NCI-H1417 treated with DMSO at 0.1 percent for 48 hours (cell line): ENCODE measurements around the gene JUND.

Source experiments
- DNase-seq: peaks from one replicate; lab custom pipeline; 2025; lab: John Stamatoyannopoulos, UW

The JUND gene

DNA sequence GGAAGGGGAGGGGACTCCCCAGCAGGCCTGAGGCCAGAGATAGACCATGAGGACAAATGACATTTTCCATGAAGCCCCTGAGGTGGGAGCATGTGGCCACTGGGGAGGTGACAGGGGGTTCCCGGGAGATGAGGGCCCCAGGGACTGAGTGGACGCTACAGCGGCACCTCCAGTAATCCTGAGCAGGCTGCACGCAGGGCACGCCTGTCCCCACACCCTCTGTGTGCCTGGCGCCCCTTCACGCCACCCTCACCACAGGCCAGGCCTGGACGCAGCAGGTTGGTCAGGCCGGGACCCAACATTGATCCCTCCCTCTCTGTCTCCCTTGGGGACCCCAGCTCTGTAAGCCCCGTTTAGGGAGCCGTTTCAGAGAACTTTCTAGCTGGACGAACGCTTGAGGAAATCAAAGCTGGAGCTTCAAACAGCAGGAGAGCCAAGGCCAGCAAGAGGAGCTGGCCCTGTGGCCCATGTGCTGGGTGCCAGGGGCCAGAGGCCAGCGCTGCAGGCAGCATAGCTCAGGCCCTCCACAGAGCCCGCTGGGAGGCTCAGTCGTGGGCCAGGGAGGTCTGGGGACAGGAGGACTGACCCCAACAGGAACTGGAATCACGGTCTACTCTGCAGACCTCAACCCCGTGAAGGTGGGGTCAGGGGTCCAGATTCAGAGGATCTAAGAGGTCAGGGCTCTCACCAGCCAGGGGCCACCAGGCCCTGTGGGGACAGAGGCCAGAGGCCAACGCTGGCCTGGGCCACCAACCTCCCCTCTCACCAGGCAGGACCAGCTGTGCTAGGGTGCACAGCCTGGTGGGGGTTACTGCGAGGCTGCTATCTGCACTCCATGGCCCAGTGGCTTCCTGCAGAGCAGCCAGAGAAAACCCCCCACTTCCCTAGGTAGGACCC, 26.9 kb upstream of the JUND start:
- DNase-seq: no peak

DNA sequence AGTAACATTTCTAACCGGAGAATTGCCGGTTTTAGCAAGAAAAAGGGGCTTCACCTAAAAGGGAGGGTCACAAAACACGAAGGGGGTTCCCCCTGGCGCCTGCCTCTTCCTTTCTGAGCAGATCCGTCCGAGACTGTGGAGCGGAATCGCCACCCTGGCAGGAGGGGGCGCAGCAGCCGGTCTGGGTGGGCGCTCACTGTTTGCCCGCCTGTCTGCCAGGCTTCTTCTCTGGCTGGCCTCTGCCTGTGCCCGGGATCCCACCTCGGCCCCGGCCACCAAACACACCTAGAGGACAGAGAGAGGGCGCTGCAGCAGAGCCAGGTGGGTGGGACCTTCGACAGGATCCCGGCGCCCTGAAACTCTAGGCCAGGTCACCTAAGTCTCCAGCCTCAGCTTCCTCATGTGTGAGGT, 25.9 kb upstream of the JUND start:
- DNase-seq: no peak

DNA sequence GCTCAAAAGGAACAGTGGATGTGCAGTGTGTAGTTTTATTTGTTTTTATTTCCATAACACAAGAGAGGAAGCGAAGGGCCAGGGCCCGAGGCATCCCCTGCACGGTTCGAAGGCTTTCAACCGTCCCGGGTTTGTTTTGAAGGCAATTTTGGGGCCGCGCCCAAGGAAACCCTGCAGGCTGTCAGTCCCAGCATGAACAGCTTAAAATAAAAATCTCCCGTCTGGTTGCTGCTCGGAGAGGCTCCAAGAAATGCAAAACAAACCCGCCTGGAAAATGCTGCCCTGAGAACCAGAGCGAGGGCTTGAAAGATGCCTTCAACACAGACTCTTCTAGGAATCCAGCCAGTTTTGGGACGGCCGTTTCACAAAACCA, 25.5 kb upstream of the JUND start:
- DNase-seq: no peak

DNA sequence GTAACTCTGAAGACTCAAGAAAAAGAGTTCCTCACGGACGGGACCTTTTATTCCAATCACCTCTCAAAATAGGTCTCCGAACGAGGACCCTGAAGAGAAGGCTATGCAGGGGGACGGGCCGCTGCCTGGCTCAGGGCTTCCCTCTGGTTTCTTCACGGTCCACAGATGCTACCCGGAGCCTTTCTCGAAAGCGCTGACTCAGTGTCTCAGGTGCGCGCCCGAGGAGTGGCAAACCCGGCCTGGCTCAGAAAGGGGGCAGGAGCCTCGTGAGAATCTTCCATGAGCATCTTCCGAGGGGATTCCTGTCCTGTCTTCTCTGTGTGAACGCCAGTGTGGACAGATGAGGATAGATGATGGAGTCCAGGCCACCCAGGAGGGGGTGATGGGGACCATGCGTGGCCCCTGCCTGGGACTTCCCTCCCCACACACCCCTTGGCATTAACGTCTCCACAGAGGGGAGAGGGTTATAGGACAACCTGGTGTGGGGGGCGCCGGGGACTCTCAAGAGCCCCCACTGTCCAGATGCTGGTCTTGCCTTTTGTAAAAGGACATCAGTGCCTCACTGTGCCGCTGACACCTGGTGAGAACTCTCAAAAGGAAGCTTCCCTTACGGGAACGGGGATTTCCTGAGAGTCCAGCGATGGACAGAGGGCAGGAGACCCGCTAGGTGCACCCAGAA, 24.9 kb upstream of the JUND start:
- DNase-seq: no peak

DNA sequence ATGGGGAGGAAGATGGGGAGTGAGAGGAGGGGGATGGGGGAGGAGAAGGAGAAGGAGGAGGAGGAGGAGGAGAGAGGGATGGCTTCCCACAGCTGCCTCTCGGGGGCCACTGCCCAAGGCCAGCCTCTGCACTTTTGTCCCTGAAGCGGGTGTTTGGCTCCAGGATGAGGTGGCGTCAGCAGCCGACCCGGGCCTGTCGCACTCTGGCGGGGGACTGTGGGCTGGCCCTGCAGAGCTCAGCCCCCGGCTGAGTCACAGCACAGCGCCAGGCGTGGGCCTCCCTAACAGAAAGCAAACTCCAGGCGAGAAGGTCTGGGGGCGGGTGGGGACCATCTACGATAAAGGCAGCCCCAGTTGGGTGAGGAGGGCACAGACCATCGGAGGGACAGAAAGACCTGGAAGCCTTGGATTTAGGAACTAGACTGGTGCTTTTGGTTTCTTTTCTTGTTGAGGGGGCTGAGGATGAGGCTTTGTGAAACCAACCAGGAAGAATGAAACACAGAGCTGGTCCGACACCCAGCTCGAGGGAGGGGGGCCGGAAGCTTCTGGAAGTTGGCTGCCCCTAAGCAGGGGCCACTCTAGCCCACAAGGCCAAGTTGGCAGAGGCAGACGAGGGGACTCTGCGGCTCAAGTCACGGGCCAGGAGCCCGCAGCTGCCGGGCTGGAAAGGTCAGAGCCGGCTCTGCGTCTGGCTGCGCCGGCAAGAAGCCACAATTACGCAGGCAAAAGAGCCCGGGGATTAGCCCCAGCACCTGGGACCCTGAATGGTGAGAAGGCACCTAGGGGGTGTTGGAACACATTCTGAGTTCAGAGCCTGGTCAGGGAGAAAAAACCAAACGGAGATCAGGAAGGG, 23.3 kb upstream of the JUND start:
- no peak for DNase-seq

DNA sequence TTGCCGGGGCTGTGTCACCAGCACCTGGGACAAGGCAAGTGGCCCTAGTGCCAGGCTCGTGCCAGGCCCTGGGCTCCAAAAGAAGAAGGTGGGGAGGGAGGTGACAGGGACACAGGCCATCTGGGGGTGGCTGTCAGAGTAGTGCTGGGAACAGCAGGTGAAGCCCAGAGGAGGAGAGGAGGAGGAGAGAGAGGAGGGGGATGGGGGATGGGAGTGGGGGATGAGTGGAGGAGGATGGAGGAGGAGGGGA, 22.7 kb upstream of the JUND start:
- DNase-seq: no peak

DNA sequence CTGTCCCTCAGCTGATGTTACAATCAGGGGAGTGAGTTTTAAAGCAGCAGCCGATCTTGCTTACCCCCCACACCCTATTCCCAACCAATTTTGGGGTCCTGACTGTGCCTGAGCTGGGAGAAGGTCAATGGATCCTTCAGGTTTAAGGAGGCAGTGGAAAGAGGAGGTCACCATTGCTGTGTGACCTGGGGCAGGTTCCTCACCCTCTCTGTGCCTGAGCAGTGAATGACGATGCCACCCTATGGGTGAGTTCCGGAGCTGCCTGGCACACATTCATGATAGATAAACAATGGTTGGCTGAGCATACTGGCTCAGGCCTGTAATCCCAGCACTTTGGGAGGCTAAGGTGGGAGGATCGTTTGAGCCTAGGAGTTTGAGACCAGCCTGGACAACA, 20.3 kb upstream of the JUND start:
- no peak for DNase-seq

DNA sequence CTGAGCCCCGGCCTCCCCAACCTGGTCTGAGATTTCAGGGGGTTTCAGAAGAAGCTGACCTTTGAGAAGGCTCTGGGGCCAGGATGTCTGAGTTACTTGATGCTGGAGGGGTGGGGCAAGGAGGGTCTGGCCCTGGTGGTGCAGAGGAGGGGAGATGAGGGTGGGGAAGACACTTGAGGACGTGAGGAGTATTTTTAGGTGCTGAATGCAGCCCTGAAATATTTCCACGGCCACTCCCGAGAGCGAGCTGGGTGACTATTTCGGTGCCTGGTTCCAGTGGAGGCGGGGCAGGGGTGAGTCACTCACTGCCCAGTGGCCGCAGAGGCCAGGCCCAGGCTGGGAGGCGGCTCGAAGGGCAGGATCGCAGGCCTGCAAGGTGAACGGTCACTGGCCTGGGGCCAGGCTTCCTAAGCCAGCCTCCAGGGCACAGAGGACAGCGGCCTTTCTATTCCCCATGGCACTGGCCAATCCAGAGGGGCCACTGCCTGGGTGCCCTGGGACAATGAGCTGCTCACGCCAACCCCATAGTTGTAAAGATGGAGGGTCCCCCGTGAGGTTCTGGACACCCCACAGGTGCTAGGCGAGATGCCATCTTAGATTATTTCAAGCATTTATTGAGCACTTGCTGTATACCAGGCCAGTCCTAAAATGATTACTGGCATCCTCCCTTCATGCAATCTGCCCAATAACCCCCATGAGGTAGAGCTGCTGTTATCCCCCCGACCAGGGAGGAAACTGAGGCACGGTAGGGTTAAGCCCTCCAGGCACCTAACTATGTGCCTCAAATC, 19.7 kb upstream of the JUND start:
- no peak for DNase-seq

DNA sequence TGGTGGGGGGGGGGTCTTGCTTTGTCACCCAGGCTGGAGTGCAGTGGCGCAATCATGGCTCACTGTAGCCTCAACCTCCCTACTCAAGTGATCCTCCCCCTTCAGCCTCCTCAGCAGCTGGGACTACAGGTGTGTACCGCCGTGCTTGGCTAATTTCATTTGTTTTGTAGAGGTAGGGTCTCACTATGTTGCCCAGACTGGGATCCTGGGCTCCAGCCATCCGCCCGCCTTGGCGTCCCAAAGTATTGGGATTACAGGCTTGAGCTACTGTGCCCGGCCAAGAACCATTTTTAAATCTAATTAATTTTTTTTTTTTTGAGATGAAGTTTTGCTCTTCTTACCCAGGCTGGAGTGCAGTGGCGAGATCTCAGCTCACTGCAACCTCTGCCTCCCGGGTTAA, 18.2 kb upstream of the JUND start:
- no peak for DNase-seq

DNA sequence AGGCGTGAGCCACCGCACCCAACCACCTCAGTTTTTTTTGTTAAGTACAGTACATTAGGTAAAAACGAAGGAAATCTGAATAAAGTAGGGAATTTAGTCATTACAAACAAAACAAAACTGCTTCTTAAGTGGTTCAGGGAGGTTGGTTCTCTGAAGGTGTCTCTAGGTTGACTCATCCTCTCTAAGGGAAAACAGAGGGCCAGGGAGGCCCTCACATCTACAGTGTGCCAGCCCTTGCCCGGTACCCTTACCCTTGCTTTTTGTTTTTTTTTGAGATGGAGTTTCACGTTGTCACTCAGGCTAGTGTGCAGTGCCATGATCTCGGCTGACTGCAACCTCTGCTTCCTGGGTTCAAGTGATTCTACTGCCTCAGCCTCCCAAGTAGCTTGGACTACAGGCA, 17.2 kb upstream of the JUND start:
- DNase-seq: no peak

DNA sequence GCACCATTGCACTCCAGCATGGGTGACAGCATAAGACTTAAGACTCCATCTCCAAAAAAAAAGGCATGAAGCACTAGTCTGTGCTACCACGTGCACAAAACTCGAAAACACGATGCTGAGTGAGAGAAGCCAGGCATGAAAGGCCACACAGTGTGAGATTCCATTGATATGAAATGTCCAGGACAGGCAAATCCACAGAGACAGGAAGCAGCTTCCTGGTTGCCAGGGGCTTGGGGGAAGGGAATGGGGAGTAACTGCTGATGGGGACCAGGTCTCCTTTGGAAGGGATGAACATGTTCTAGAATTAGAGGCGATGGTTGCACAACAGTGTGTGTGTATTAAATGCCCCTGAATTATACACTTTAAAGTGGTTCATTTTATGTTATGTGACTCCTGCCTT, 15.9 kb upstream of the JUND start:
- no peak for DNase-seq

DNA sequence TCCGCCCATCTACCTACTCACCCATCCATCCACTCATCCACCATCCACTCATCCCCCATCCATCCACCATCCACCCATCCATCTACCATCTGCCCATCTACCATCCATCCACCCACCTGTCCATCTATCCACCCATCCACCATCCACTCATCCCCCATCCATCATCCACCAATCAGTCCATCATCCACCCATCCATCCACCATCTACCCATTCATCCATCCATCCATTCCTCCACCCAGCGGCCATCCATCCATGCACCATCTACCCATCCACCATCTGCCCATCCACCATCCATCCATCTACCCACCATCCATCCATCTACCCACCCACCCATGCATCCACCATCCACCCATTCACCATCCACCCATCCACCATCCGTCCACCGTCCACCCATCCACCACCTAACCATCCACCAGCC, 13.6 kb upstream of the JUND start:
- DNase-seq: no peak

DNA sequence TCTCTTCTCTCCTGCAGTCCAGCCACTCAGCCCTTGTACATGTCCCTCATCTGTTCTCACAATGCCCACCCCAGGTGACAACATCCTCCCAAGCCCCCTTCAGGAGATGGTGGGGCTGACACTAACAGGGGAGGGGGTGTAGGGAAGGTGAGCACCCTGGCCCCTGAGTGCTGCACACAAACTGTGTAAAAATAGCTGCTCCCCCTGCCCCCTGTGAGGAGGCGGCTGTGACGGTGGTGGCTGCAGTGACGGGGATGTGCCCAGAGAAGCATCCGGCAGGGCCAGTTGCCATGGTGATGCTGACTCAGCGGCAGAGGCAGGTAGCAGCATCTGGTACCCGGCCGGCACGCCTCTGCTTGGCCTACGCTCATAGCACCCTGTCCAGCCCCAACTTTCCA, 13.0 kb upstream of the JUND start:
- no peak for DNase-seq

DNA sequence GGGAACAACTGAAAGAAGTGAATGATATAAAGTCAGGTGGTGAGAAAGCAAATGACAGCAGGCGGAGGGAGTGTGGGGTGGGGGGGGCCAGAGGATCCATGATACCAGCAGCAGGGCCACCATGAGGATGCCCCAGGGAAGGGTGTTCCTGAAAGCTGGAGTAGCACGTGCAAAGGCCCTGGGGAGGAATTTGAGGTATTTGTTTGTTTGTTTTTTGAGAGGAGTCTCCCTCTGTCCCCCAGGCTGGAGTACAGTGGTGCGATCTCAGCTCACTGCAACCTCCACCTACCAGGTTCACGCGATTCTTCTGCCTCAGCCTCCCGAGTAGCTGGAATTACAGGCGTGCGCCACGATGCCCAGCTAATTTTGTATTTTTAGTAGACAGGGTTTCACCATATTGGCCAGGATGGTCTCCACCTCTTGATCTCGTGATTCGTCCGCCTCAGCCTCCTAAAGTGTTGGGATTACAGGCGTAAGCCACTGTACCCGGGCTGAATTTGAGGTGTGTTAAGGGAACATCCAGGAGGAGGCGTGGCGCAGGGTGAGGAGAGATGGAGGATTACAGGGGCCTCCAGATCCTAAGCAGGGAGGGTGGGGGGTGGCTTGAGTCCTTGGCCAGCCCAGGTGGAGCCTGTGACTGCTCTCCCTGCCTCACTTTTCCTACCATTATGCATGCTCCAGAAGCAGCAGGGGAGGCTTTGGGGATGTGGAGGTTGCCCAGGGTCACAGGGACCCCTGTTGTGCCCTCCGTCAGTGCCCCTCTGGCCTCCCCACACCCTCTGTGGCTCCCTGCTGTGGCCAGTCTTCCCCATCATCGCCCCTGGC, 12.4 kb upstream of the JUND start:
- no peak for DNase-seq

DNA sequence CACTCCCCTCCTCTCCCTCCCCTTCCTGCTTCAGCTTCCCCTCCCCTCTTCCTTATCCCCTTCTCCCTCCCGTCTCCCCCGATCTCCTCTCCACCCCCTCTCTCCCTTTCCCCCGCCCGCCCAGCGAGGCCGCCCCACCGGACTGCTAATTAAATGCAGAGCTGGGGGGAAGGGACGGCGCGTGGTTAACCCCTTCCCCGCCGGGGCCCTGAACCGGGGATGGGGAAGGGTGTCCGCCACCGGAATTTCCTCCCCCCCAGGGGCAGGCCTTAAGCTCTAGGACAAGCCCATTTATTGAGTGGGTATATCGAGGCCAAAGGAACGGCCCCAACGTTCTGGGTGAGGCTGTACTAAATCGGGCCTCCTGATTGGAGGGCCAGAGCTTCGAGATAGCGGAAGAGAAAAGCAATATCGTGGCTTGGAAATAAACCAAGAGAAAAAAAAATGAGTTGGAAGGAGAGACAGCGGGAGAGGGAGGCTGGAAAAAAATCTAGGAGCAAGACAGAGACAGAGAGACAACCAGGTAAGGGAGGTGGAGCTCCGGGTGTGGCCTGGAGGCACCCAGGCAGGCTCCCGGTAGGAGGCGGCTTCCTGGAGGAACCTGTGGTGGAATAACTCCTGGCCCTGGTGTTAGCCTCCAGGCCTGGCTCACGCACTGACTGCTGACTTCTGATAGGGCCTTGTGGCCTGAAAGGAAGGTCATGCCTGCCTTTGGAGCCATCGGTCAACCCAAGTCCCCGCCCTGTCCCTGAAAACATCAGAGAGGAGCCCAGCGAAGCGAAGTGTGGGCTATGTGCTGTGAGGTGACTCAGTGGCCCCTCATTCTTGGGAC, 11.6 kb upstream of the JUND start:
- no peak for DNase-seq

DNA sequence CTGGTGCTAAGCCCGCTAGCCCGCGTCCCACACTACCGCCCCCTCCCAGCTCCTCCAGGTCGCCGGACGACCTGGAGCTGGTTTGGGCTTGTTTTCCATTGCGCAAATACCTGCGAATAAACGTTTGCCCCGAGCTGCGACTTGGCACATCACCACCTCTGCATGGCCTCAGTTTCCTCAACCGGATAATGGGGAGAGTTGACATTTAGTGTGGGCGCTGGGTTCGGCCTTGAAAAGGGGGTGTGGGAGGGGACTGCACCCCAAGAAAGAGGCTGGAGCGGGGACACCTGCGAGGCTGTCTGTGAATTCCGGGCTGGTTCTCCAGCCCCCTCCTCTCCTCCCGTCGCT, 11.0 kb upstream of the JUND start:
- DNase-seq: no peak

DNA sequence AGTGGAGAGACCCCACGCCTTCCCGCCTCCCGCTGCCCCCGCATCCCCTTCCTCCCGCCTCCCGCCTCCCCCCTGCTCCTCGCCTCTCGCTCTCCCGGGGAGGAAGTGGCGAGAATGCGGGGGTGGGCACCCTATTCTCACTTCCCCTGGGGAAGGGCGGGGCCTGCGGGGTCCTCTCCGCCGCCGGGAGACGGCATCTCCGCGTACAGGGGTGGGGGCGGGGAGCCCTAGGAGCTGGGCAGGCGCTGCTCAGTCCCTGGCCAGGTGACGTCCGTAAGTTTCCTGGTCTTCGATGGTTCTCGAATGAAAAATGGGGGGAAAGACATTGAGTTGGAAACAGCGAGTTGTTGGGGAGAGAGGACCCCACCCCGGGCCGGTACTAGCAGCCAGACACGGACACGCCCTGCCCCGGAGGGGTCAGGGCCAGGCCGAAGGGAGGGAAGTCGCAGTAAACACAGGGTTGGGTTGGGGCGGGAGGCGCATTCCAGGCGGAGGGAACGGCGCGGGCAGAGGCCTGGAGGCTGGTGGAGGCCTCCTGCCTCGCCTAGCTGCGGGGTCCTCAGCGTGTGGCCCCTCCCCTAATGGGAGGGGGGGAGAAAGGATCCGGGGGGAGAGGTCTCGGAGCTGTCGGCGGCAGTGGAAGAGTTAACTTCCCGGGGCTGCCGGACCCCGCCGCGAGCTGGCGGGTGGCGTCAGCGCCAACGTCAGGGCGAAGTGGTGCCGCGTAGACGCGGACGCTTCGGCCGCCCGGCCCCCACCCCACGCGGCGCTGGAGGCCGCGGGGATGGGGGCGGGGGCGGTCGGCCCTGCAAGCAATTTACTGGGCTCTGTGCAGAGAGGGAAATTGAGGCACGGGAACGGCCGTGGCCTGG, 10.4 kb upstream of the JUND start:
- DNase-seq: no peak

DNA sequence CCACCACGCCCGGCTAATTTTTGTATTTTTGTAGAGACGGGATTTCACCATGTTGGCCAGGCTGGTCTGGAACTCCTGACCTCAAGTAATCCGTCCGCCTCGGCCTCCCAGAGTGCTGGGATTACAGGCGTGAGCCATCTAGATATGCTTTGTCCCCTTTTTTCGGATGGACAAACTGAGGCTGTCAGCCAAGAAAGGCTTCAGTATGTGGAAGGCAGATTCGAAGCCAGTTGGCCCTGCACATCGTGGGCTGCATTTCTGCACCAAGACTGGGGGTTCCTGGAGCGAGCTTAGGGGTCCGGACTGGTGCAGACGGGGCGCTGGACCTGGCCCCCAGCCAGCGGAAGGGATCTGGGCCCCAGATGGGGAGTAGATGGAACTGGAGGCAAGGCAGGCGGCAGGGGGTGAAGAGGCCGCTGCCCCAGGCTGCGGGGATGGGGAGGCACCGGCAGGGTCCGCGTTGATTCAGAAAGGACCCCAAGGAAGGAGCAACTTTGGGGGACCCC, 9.7 kb upstream of the JUND start:
- DNase-seq: no peak

DNA sequence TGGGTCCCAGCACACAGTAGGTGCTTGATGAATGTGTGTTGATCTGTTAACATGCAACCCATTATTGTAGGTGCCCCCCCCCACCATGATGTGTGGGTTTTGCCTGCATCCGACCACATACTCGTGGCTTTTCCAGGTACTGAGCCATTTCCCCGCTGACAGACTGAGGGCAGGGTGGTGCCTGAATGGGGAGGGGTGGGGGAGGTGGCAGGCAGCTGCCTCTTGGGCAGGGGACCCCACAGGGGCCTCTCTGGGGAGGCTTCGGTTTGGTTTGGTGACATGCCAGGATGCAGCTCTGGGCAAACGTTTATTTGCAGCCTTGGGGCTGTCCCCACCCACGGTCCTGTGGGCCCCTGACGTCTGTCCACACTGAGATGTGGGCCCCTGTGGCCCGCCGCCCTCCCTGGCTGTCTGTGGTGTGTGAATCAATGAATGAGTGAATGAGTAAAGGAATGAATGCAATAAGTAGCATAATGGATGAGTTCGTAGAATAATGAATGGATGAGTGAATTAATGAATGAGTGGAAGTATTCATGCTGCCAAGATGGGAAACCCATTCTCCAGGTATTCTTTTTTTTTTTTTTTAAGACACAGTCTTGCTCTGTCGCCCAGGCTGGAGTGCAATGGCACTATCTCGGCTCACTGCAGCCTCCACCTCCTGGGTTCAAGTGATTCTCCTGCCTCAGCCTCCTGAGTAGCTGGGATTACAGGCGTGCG, 9.0 kb upstream of the JUND start:
- DNase-seq: no peak
